ENCODE results near the gene LONRF2. TPM values are rescaled to one million over a fixed set of nuclear protein-coding genes. Genes with fewer than 3 reads are reported as not detected.

LONRF2 gene
- polyA plus RNA-seq, 1 experiment, result 0.02 TPM

DNA sequence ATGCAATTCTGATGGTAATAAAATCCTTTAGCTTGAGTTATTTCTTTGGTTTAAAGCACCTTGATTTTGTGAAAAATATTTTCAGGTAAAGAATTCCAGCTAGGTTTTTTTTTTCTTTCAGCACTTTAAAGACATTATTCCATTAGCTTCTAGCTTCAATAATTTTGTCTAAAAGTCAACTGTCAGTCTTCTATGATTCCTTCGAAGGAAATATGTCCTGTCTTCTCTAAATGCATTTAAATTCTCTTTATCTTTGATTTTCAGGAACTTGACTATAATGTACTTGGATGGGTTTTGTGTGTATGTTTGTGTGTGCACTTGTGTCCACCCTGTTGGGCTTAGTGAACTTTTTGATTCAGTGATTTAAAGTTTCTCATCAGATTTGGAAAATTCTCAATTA lies 4.7 kb downstream of the LONRF2 start:
- POLR2A ChIA-PET, result no interaction called here
- CTCF ChIA-PET, result no interaction called here
- Histone ChIP-seq H3K36me3 (ENCODE audit: control insufficient read depth, insufficient read depth, low read length) (no peaks in the 10 kb centered on the region), H3K27me3 (ENCODE audit: control insufficient read depth, insufficient read depth, low read length) (peaks cover 15% of the 10 kb centered on the region), H3K4me3 (ENCODE audit: low read depth, low read length) (no peak overlapping the region)
- no peak for DNase-seq (ENCODE audit: low read depth)
- TF ChIP-seq, protein P1, sequence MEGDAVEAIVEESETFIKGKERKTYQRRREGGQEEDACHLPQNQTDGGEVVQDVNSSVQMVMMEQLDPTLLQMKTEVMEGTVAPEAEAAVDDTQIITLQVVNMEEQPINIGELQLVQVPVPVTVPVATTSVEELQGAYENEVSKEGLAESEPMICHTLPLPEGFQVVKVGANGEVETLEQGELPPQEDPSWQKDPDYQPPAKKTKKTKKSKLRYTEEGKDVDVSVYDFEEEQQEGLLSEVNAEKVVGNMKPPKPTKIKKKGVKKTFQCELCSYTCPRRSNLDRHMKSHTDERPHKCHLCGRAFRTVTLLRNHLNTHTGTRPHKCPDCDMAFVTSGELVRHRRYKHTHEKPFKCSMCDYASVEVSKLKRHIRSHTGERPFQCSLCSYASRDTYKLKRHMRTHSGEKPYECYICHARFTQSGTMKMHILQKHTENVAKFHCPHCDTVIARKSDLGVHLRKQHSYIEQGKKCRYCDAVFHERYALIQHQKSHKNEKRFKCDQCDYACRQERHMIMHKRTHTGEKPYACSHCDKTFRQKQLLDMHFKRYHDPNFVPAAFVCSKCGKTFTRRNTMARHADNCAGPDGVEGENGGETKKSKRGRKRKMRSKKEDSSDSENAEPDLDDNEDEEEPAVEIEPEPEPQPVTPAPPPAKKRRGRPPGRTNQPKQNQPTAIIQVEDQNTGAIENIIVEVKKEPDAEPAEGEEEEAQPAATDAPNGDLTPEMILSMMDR (IDR thresholded peaks at IDR 0.05; ENCODE audit: insufficient read depth, low read depth, low read length), result no peak

DNA sequence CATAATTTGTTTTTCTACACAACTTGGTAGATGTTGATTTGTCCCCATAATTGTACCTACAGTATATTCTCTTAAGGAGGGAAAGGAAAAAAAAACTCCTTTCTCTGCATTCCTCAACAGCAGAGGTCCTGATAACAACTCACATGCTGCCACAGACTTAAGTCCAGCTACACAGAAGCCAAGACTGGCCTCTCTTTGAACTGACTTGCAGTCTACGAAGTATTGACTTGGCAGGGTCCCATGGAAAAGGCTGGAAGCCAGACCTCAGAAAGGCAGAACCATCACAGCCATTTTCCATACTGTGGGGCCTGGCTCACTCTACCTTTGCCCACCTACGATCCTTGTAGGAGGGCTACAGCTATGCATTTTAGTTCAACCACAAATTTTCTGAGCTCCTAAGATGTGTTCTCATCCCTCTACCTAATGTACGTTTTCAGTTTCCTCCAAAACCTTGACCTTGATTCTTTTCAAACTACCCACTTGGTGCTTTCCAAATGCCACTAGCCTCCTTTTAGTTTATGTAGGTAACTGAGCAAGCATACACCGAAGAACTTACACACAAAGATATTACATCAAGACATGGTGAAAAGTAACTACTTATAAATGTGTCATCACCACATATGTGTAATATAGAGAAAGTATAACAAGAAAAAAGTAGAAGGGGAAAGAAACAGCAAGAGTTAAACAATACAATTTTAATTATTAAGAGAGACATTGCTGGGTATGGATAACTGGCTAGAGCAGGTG lies 12.2 kb downstream of the LONRF2 start:
- no peaks in the 10 kb centered on the region for H3K36me3 ChIP-seq (ENCODE audit: control insufficient read depth, insufficient read depth, low read length)
- H3K4me3 ChIP-seq (ENCODE audit: low read depth, low read length), result no peak overlapping the region
- CTCF ChIA-PET, result no interaction called here
- TF ChIP-seq, protein P1 (IDR thresholded peaks at IDR 0.05; ENCODE audit: insufficient read depth, low read depth, low read length), result no peak
- DNase-seq (ENCODE audit: low read depth), result no peak
- H3K27me3 ChIP-seq (ENCODE audit: control insufficient read depth, insufficient read depth, low read length), result 0 out of 2 replicates have a peak, but pooled peaks cover 2% of the 10 kb centered on the region
- POLR2A ChIA-PET, result no interaction called here

DNA sequence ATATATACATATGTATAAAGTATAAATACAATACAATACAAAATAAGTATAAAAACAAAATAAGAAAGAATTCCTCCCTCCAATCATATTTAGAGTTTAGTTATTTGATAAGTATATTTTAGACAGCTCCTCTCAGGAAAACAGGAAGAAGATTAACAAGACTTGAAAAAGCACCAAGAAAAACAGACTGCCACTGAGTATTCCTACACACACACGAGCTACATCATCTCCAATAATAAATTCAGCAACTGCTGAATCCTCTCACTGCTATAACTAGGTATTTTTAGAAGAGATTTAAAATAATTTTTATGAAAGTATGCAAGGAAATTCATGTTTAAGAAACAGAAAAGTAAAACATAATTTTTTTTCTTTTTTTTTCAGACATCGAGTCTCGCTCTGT lies 13.0 kb downstream of the LONRF2 start:
- POLR2A ChIA-PET, result no interaction called here
- TF ChIP-seq, protein P1 (IDR thresholded peaks at IDR 0.05; ENCODE audit: insufficient read depth, low read depth, low read length), result no peak
- Histone ChIP-seq H3K27me3 (ENCODE audit: control insufficient read depth, insufficient read depth, low read length) (0 out of 2 replicates have a peak, but pooled peaks cover 2% of the 10 kb centered on the region), H3K4me3 (ENCODE audit: low read depth, low read length) (no peak overlapping the region), H3K36me3 (ENCODE audit: control insufficient read depth, insufficient read depth, low read length) (no peaks in the 10 kb centered on the region)
- no peak for DNase-seq (ENCODE audit: low read depth)
- CTCF ChIA-PET, result no interaction called here

DNA sequence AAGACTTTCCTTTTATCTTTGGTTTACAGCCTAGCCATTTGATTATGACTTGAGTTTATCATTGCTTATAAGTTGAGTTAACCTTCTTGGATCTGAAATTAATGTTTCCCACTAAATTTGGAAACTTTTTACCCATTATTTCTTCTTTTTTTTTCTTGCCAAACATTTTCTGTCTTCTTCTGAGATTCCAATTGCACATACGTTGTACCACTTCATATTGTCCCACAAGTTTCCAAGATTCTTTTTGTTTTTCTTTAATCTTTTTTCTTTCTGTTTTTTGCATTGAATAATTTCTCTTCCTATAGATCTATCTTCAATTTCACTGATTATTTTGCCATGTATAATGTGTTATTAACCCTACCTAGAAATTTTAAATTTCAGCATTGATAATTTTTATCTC lies 18.6 kb downstream of the LONRF2 start:
- CTCF ChIA-PET, result no interaction called here

DNA sequence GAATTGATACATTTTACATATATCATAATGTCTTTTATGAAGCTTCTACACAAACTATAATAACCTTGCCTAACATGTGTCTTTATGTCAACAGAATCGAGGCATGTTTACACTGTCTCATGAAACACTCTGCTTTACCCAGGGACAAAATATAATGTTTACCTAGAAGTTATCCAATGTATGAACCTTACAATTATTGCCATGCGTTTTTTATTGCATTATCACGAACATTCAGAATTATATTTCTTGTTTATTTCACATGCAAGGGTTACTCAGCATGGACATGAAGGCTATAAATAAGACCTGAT lies 19.8 kb downstream of the LONRF2 start:
- CTCF ChIA-PET, result interaction anchor here (1.0 kb wide), 1 partner anchor 40 kb away, joined by 3 read pairs; no protein-coding TSS in a partner anchor
- H3K4me3 ChIP-seq (ENCODE audit: low read depth, low read length), result no peak overlapping the region
- POLR2A ChIA-PET, result no interaction called here
- no peak for DNase-seq (ENCODE audit: low read depth)
- H3K27me3 ChIP-seq (ENCODE audit: control insufficient read depth, insufficient read depth, low read length), result no peaks in the 10 kb centered on the region
- TF ChIP-seq, protein P1 (IDR thresholded peaks at IDR 0.05; ENCODE audit: insufficient read depth, low read depth, low read length), result no peak
- no peaks in the 10 kb centered on the region for H3K36me3 ChIP-seq (ENCODE audit: control insufficient read depth, insufficient read depth, low read length)

More for the DNA sequence above, 18.6 kb downstream of the LONRF2 start:
- TF ChIP-seq, protein P1 (IDR thresholded peaks at IDR 0.05; ENCODE audit: insufficient read depth, low read depth, low read length), result no peak
- DNase-seq (ENCODE audit: low read depth), result no peak
- POLR2A ChIA-PET, result no interaction called here
- H3K36me3 ChIP-seq (ENCODE audit: control insufficient read depth, insufficient read depth, low read length), result no peaks in the 10 kb centered on the region
- no peaks in the 10 kb centered on the region for H3K27me3 ChIP-seq (ENCODE audit: control insufficient read depth, insufficient read depth, low read length)
- H3K4me3 ChIP-seq (ENCODE audit: low read depth, low read length), result no peak overlapping the region
